ENCODE measurements around the gene GLB1L3.

The GLB1L3 gene

GRCh38 chr11:134275534-134276395 is at the start of gene GLB1L3:
Gene GLB1L3, plus strand, starts transcription at chr11:134276379. Its CDS starts 362 bp downstream, at chr11:134276741.
- no peak for DNase-seq

GRCh38 chr11:134226806-134227325 is 49.3 kb upstream of the GLB1L3 start:
- DNase-seq = no peak

GRCh38 chr11:134228625-134229024 is 47.6 kb upstream of the GLB1L3 start:
- DNase-seq = no peak

GRCh38 chr11:134229126-134229790 is 46.9 kb upstream of the GLB1L3 start:
- no peak for DNase-seq

GRCh38 chr11:134230339-134230738 is 45.8 kb upstream of the GLB1L3 start:
- no peak for DNase-seq

GRCh38 chr11:134231958-134232659 is 44.1 kb upstream of the GLB1L3 start:
- DNase-seq = no peak

- no peak for DNase-seq
These were observed 42.4 kb upstream of the GLB1L3 start for GRCh38 chr11:134233729-134234179.

- DNase-seq = no peak
These were observed 40.8 kb upstream of the GLB1L3 start for GRCh38 chr11:134235399-134235798.

GRCh38 chr11:134236834-134237556 is 39.2 kb upstream of the GLB1L3 start:
- DNase-seq = no peak

GRCh38 chr11:134237557-134237922 is 38.6 kb upstream of the GLB1L3 start:
- DNase-seq = no peak

- no peak for DNase-seq
These were observed 37.2 kb upstream of the GLB1L3 start for GRCh38 chr11:134238956-134239355.

- no peak for DNase-seq
These were observed 35.6 kb upstream of the GLB1L3 start for GRCh38 chr11:134240592-134240991.

GRCh38 chr11:134242376-134242775 is 33.8 kb upstream of the GLB1L3 start:
- no peak for DNase-seq

- DNase-seq = no peak
These were observed 32.3 kb upstream of the GLB1L3 start for GRCh38 chr11:134243913-134244312.

GRCh38 chr11:134244593-134244992 is 31.6 kb upstream of the GLB1L3 start:
- DNase-seq = no peak

GRCh38 chr11:134245434-134245833 is 30.7 kb upstream of the GLB1L3 start:
- DNase-seq = no peak

GRCh38 chr11:134246100-134246499 is 30.1 kb upstream of the GLB1L3 start:
- no peak for DNase-seq

GRCh38 chr11:134246678-134247077 is 29.5 kb upstream of the GLB1L3 start:
- no peak for DNase-seq

GRCh38 chr11:134248910-134249480 is 27.2 kb upstream of the GLB1L3 start:
- no peak for DNase-seq

- DNase-seq = no peak
These were observed 25.9 kb upstream of the GLB1L3 start for GRCh38 chr11:134250246-134250645.

- DNase-seq = no peak
These were observed 25.5 kb upstream of the GLB1L3 start for GRCh38 chr11:134250675-134251074.

Measured in NCI-H2029 (cell line).